Fibroblast of lung (primary cell): ENCODE data around the gene EIF3D. TPM values are rescaled to one million over a fixed set of nuclear protein-coding genes. Genes with fewer than 3 reads are reported as not detected.

Experiments
- DNase-seq, 2 donors: peaks; one replicate each; pipeline versions ENCODE4 v3.0.0 to v3.0.0-alpha.2; 2010; ENCODE audit warnings: low read depth in 2 of 2
- H2AFZ ChIP-seq: 2 replicates; pipeline ENCODE4 v1.5.1; 2012; ENCODE audit warnings: low read length, control low read depth, inconsistent platforms
- H3K27ac ChIP-seq: 2 replicates; pipeline ENCODE4 v1.5.1; 2011; ENCODE audit warnings: low read length, control low read depth; ENCODE audit not compliant: insufficient read depth
- H3K27me3 ChIP-seq: 2 replicates; pipeline ENCODE4 v1.5.1; 2011; ENCODE audit warnings: mild to moderate bottlenecking, low read length; ENCODE audit not compliant: control insufficient read depth, insufficient read depth
- H3K36me3 ChIP-seq: 2 replicates; pipeline ENCODE4 v1.5.1; 2011; ENCODE audit warnings: low read length; ENCODE audit not compliant: control insufficient read depth, insufficient read depth
- H3K4me1 ChIP-seq: 2 replicates; pipeline ENCODE4 v1.5.1; 2011; ENCODE audit warnings: low read length; ENCODE audit not compliant: control insufficient read depth, insufficient read depth; ENCODE audit errors: extremely low read depth
- H3K4me2 ChIP-seq: 2 replicates; pipeline ENCODE4 v1.5.1; 2011; ENCODE audit warnings: low read length, control low read depth; ENCODE audit not compliant: insufficient read depth; ENCODE audit errors: extremely low read depth
- H3K4me3 ChIP-seq, 4 experiments: fragments of 200-600 bp in 1 of 4; sonication (generic) in 1 of 4; replicated peaks in 1 of 4; 2 replicates each; pipeline ENCODE4 v1.5.1; 2011 to 2016; ENCODE audit warnings: low read length in 4 of 4, low read depth in 3 of 4, mild to moderate bottlenecking in 3 of 4, control low read depth in 2 of 4, inconsistent platforms in 1 of 4, mixed read lengths in 1 of 4; ENCODE audit not compliant: insufficient read depth in 1 of 4; ENCODE audit errors: control extremely low read depth in 1 of 4
- H3K79me2 ChIP-seq: 2 replicates; pipeline ENCODE4 v1.5.1; 2012; ENCODE audit warnings: mild to moderate bottlenecking, low read length, inconsistent platforms; ENCODE audit not compliant: control insufficient read depth, insufficient read depth
- H3K9ac ChIP-seq: 2 replicates; pipeline ENCODE4 v1.5.1; 2011; ENCODE audit warnings: mild to moderate bottlenecking, low read length, control low read depth; ENCODE audit not compliant: insufficient read depth
- H3K9me3 ChIP-seq: 2 replicates; pipeline ENCODE4 v1.5.1; 2012; ENCODE audit warnings: low read depth, low read length; ENCODE audit not compliant: control insufficient read depth, insufficient read depth
- H4K20me1 ChIP-seq: 2 replicates; pipeline ENCODE4 v1.5.1; 2011; ENCODE audit warnings: low read length; ENCODE audit not compliant: control insufficient read depth, insufficient read depth; ENCODE audit errors: extremely low read depth
- CTCF ChIP-seq, 2 donors: IDR thresholded peaks in 1 of 2; conservative IDR thresholded peaks in 1 of 2; 1 replicate in 1 of 2; 2 replicates in 1 of 2; pipeline ENCODE4 v1.5.1; 2011 to 2012; ENCODE audit warnings: low read length in 2 of 2, control low read depth in 1 of 2, inconsistent platforms in 1 of 2, low read depth in 1 of 2, mild to moderate bottlenecking in 1 of 2
- EZH2 ChIP-seq: IDR thresholded peaks from 2 replicates; pipeline ENCODE4 v1.5.1; 2012; ENCODE audit warnings: low read length, control low read depth, mild to moderate bottlenecking; ENCODE audit errors: missing control alignments
- polyA plus RNA-seq, 2 donors: library from polyadenylated mRNA; depleted of rRNA in 1 of 2; stranded (reverse) in 1 of 2; unstranded in 1 of 2; fragments of >200 nt; gene quantifications; 2 replicates each; pipeline ENCODE4 v1.2.1, GENCODE V29; 2011 to 2012; ENCODE audit warnings: missing spikeins in 1 of 2
- total RNA-seq: library from RNA; depleted of rRNA; stranded (reverse); fragments of >200 nt; gene quantifications from 2 replicates; pipeline ENCODE4 v1.2.1, GENCODE V29; 2014

Gene EIF3D
- total and polyA plus RNA-seq, 2 donors (not counting 1 experiment from before 2014, with no cell fraction given): 267 to 306 TPM

DNA sequence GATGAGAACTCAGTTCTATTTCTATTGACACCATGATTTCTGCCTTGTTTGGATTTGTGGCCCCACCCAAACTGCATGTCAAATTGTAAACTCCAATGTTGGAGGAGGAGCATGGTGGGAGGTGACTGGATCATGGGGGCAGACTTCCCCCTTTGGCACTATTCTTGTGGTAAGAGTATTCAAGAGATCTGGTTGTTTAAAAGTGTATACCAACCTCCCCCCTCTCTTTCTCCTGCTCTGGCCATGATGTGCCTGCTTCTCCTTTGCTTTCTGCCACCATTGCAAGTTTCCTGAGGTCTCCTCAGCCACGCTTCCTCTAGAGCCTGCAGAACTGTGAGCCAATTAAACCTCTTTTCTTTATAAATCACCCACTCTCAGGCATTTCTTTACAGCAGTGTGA lies 14.2 kb downstream of the EIF3D start:
- Histone ChIP-seq H3K9me3 (no peaks in the 10 kb centered on the region), H3K4me2 (no peak overlapping the region), H3K36me3 (peaks cover 53% of the 10 kb centered on the region), H3K27me3 (no peaks in the 10 kb centered on the region), H3K79me2 (no peaks in the 10 kb centered on the region), H3K4me3 (no peak overlapping the region), H4K20me1 (no peaks in the 10 kb centered on the region), H3K9ac (no peak overlapping the region), H3K27ac (no peak overlapping the region), H2AFZ (no peak overlapping the region), H3K4me1 (no peaks in the 10 kb centered on the region)
- TF ChIP-seq CTCF (conservative IDR thresholded peaks at IDR 0.05 in 1 of 2, IDR thresholded peaks at IDR 0.05 in 1 of 2; ENCODE audit: low read depth in 1 of 2, low read length in 2 of 2): no peak
- no peak for TF ChIP-seq EZH2
- DNase-seq: no peak

- H3K27me3 ChIP-seq: no peaks in the 10 kb centered on the region
- no peak overlapping the region for H3K4me3 ChIP-seq
- H3K36me3 ChIP-seq: peaks cover 44% of the 10 kb centered on the region
- H3K4me2 ChIP-seq: no peak overlapping the region
- H4K20me1 ChIP-seq: no peaks in the 10 kb centered on the region
- H3K79me2 ChIP-seq: no peaks in the 10 kb centered on the region
- H3K9me3 ChIP-seq: no peaks in the 10 kb centered on the region
- no peak for DNase-seq
- H3K27ac ChIP-seq: no peak overlapping the region
- no peaks in the 10 kb centered on the region for H3K4me1 ChIP-seq
- TF ChIP-seq EZH2 (no peak), CTCF (conservative IDR thresholded peaks at IDR 0.05 in 1 of 2, IDR thresholded peaks at IDR 0.05 in 1 of 2; ENCODE audit: low read depth in 1 of 2, low read length in 2 of 2) (no peak)
- H3K9ac ChIP-seq: no peak overlapping the region
- H2AFZ ChIP-seq: no peak overlapping the region
Observed at GRCh38 chr22:36512991-36513390, 16.0 kb downstream of the EIF3D start.

GRCh38 chr22:36512333-36512732 lies 16.6 kb downstream of the EIF3D start:
- H3K9ac ChIP-seq: no peak overlapping the region
- H4K20me1 ChIP-seq: no peaks in the 10 kb centered on the region
- peaks cover 42% of the 10 kb centered on the region for H3K36me3 ChIP-seq

More at GRCh38 chr22:36512333-36512732, 16.6 kb downstream of the EIF3D start:
- Histone ChIP-seq H3K27ac (no peak overlapping the region), H2AFZ (no peak overlapping the region), H3K9me3 (no peaks in the 10 kb centered on the region), H3K4me2 (no peak overlapping the region), H3K4me3 (no peak overlapping the region), H3K27me3 (no peaks in the 10 kb centered on the region), H3K79me2 (no peaks in the 10 kb centered on the region), H3K4me1 (no peaks in the 10 kb centered on the region)
- TF ChIP-seq EZH2 (no peak), CTCF (conservative IDR thresholded peaks at IDR 0.05 in 1 of 2, IDR thresholded peaks at IDR 0.05 in 1 of 2; ENCODE audit: low read depth in 1 of 2, low read length in 2 of 2) (no peak)
- DNase-seq: no peak
